K562 (cell line): ENCODE data around the gene CKAP5.

Source experiments
- CHD2 ChIP-seq: IDR thresholded peaks from 2 replicates; pipeline ENCODE4 v1.6.1; 2011; ENCODE audit warnings: low read depth, low read length
- CTCF ChIP-seq, 3 experiments: IDR thresholded peaks in 2 of 3; conservative IDR thresholded peaks in 1 of 3; 2 replicates each; pipeline ENCODE4 v1.5.1; 2011 to 2012; ENCODE audit warnings: low read length in 3 of 3, mild to moderate bottlenecking in 3 of 3, control low read depth in 2 of 3, improper control_type of control experiment in 1 of 3, inconsistent platforms in 1 of 3, low read depth in 1 of 3, mixed read lengths in 1 of 3, moderate library complexity in 1 of 3; ENCODE audit not compliant: insufficient read depth in 2 of 3
- ESRRA ChIP-seq: fragments of 450-650 bp; IDR thresholded peaks from 2 replicates; pipeline ENCODE4 v1.6.1; 2014; ENCODE audit warnings: low read depth, mild to moderate bottlenecking, moderate library complexity, borderline replicate concordance
- EZH2 ChIP-seq: IDR thresholded peaks from 2 replicates; pipeline ENCODE4 v1.6.1; 2012; ENCODE audit warnings: low read depth, mild to moderate bottlenecking, inconsistent platforms, low read length, borderline replicate concordance
- KDM1A ChIP-seq, 2 experiments: fragments of 450-650 bp; IDR thresholded peaks; 2 replicates each; pipeline ENCODE4 v1.6.1; 2016; ENCODE audit warnings: mild to moderate bottlenecking in 2 of 2
- SMARCA4 ChIP-seq: fragments of 450-650 bp; IDR thresholded peaks from 2 replicates; pipeline ENCODE4 v1.6.1; 2016
- U2AF2 ChIP-seq: fragments of 200-400 bp; formaldehyde crosslinking; optimal IDR thresholded peaks from 2 replicates; pipeline ENCODE3; 2017; ENCODE audit warnings: low read depth, mild to moderate bottlenecking, low read length
- TF ChIP-seq, protein P1 (sequence below): sonication (generic); formaldehyde crosslinking; IDR thresholded peaks from 2 replicates; pipeline ENCODE4 v1.5.0; 2020; ENCODE audit warnings: missing genetic modification reagents

DNA sequence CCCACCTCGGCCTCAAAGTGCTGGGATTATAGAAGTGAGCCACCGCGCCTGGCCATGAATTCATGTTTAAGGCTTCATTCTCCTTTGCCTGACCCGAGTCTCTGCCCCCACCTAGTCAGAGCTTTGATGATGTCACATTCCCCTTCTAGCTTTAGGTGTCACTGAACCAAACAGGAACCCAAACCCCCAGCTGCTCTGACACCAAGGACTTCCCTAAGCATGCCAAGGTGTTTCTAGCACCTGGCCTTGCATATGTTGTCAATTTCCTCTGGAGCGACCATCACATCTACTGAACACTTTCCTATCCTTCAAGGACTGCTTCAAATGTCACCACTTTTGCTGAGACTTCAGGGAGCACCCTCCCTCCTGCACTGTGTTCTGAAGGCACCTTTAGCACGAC, 124.8 kb downstream of the CKAP5 start:
- TF ChIP-seq CTCF (IDR thresholded peaks at IDR 0.05 in 2 of 3, conservative IDR thresholded peaks at IDR 0.05 in 1 of 3; ENCODE audit: insufficient read depth in 2 of 3, low read depth in 1 of 3, low read length in 3 of 3) (no peak), SMARCA4 (no peak), U2AF2 (no peak), ESRRA (no peak), KDM1A (IDR thresholded peaks at IDR 0.05) (no peak), EZH2 (no peak), CHD2 (no peak)
- TF ChIP-seq, protein P1, sequence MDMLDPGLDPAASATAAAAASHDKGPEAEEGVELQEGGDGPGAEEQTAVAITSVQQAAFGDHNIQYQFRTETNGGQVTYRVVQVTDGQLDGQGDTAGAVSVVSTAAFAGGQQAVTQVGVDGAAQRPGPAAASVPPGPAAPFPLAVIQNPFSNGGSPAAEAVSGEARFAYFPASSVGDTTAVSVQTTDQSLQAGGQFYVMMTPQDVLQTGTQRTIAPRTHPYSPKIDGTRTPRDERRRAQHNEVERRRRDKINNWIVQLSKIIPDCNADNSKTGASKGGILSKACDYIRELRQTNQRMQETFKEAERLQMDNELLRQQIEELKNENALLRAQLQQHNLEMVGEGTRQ (CRISPR knock-in tag) = no peak
